ENCODE data around the gene RASSF8. TPM values are rescaled to one million over a fixed set of nuclear protein-coding genes. Genes with fewer than 3 reads are reported as not detected.

RASSF8 gene
- total RNA-seq, 2 donors from 2014 or later = 47.9 to 86.6 TPM

- H3K9me3 ChIP-seq = no peaks in the 10 kb centered on the region
- peak within 1 kb of the TSS; percentile 91 for H3K4me3 ChIP-seq
- H3K36me3 ChIP-seq = no peaks in the 10 kb centered on the region
- TF ChIP-seq CTCF (IDR thresholded peaks at IDR 0.05) = no peak
- DNase-seq (ENCODE audit: low spot score) = peak; percentile 21
- ATAC-seq (ENCODE audit: insufficient number of reproducible peaks, low FRiP score, low read depth) = no peak
- no peaks in the 10 kb centered on the region for H3K27me3 ChIP-seq (replicated peaks; ENCODE audit: insufficient read depth)
- H3K27ac ChIP-seq = peak within 1 kb of the TSS; percentile 99 to 100
- H3K4me1 ChIP-seq (ENCODE audit: control insufficient read depth in 1 of 2, low read depth in 2 of 2) = peaks cover 5 to 27% of the 10 kb centered on the region in 2 donors
Observed at GRCh38 chr12:26124446-26125399, 166.2 kb downstream of the RASSF8 start, which contains the start of gene BHLHE41. TSS of gene BHLHE41 (minus strand) at chr12:26125037. CDS start at chr12:26124779, 258 bp downstream.

GRCh38 chr12:26125400-26126339 is 167.2 kb downstream of the RASSF8 start:
- ATAC-seq (ENCODE audit: insufficient number of reproducible peaks, low FRiP score, low read depth) = peak; percentile 41
- H3K27ac ChIP-seq = peak overlapping the region; percentile 99 to 100
- TF ChIP-seq CTCF (IDR thresholded peaks at IDR 0.05) = no peak

DNA sequence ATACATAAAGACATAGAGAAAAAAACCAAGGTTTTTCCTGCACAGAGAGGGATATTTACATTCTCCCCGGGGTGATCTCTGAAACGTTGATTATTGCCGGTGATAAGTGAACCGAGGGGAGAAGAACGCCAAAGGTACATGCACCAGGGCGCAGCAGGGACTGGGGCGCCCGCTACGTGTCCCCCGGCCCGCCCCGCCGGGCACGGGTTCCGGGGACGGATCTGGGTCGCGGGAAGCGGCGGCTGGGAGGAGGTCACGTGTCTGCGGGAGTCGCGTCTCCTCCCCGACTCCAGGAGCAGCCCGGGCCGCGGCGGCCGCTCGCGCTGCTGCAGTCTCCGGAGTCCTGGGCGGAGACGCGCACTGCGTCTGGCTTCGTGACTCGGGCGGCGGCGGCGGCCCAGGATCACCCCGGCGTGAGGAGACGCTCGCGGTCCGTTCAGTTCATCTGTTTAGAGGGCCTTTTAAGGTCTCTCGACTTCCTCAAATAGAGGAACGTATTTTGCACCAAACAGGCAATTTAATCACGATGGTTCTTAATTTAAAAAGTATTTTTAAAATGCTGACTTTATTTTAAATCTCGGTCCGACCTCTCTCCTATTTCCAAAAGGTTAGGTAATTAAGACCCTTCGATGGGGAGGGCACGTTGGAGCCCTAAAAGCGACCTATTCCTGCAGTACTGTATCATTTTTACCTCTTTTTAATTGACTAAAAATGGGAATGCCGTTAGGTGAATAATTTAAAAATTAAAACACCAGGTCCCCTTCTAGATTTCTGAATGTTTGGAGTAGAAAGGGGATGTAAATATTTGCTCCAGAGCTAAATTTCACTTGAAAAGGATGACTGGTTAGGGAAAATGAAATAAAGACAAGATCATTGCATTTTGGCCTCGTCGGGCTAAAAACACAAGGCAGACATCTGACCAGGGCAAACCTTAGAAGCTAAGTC is 168.1 kb downstream of the RASSF8 start:
- Histone ChIP-seq H3K27ac (peak overlapping the region; percentile 99 to 100), H3K9me3 (no peaks in the 10 kb centered on the region), H3K27me3 (replicated peaks; ENCODE audit: insufficient read depth) (no peaks in the 10 kb centered on the region), H3K36me3 (no peaks in the 10 kb centered on the region), H3K4me1 (ENCODE audit: control insufficient read depth in 1 of 2, low read depth in 2 of 2) (peaks cover 4 to 11% of the 10 kb centered on the region in 2 donors), H3K4me3 (peak overlapping the region; percentile 91)
- peak; percentile 27 for DNase-seq (ENCODE audit: low spot score)
- peak; percentile 27 for ATAC-seq (ENCODE audit: insufficient number of reproducible peaks, low FRiP score, low read depth)
- peak; percentile 12 for TF ChIP-seq CTCF (IDR thresholded peaks at IDR 0.05)

More at GRCh38 chr12:26125400-26126339, 167.2 kb downstream of the RASSF8 start:
- DNase-seq (ENCODE audit: low spot score) = peak; percentile 47
- no peaks in the 10 kb centered on the region for H3K27me3 ChIP-seq (replicated peaks; ENCODE audit: insufficient read depth)
- H3K36me3 ChIP-seq = no peaks in the 10 kb centered on the region
- H3K4me1 ChIP-seq (ENCODE audit: control insufficient read depth in 1 of 2, low read depth in 2 of 2) = peaks cover 4 to 20% of the 10 kb centered on the region in 2 donors
- no peaks in the 10 kb centered on the region for H3K9me3 ChIP-seq
- peak overlapping the region; percentile 91 for H3K4me3 ChIP-seq

DNA sequence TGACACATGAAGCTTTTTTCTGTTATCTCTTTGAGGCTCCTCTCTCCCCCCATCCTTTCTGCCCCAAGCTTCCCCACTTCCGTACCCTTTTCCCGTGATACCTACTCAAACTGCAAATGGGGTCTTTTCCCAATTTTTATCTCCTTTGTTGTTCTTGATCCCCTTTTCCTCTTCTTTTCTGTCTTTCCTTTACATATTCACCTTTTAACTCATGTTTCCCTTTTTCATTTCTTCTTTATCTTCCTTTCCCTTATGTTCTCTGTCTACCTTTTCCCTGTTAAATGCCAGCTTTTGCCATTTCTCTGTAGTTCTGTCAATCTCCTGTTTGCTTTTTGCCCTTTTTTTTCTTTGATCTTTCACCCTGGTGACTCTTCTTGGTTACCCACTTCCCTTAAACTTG is 168.9 kb downstream of the RASSF8 start:
- ATAC-seq (ENCODE audit: insufficient number of reproducible peaks, low FRiP score, low read depth) (no peak), DNase-seq (ENCODE audit: low spot score) (no peak)
- peaks cover 4 to 6% of the 10 kb centered on the region in 2 donors for H3K4me1 ChIP-seq (ENCODE audit: control insufficient read depth in 1 of 2, low read depth in 2 of 2)
- no peak overlapping the region for H3K4me3 ChIP-seq
- H3K36me3 ChIP-seq = no peaks in the 10 kb centered on the region
- H3K9me3 ChIP-seq = no peaks in the 10 kb centered on the region
- peak overlapping the region; percentile 99 to 100 for H3K27ac ChIP-seq
- no peak for TF ChIP-seq CTCF (IDR thresholded peaks at IDR 0.05)
- H3K27me3 ChIP-seq (replicated peaks; ENCODE audit: insufficient read depth) = no peaks in the 10 kb centered on the region

Measured in thoracic aorta (tissue), 2 donors.